ENCODE results near the gene ANKK1. TPM values are rescaled to one million over a fixed set of nuclear protein-coding genes. Genes with fewer than 3 reads are reported as not detected.

Gene ANKK1
- total and polyA plus RNA-seq, 2 of the 8 experiments (the other 6 are each of a cell fraction or from before 2014, with no cell fraction given), result 0.11 TPM; not detected in 1

DNA sequence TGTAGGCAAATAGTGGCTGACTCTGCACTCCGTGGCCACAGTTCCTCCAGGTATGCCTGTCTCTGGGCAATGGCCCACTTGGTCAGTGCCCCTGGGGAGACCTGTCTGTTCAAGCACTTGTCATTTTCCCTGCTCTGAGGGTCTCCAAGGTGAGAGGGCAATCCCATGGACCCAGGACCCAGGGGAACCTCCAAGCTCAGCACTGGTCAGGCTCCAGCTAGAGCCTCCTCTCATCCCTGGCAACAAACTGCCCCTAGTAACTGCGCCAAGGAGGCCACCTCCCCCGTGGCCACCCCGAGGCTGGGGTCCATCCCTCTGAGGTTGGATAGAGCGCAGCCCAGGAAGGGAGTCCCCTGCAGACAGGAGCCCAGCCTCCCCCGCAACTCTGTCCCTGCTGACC is 713 bp upstream of the ANKK1 start (continued):
- TF ChIP-seq, protein P1, sequence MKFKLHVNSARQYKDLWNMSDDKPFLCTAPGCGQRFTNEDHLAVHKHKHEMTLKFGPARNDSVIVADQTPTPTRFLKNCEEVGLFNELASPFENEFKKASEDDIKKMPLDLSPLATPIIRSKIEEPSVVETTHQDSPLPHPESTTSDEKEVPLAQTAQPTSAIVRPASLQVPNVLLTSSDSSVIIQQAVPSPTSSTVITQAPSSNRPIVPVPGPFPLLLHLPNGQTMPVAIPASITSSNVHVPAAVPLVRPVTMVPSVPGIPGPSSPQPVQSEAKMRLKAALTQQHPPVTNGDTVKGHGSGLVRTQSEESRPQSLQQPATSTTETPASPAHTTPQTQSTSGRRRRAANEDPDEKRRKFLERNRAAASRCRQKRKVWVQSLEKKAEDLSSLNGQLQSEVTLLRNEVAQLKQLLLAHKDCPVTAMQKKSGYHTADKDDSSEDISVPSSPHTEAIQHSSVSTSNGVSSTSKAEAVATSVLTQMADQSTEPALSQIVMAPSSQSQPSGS (IDR thresholded peaks at IDR 0.05; ENCODE audit: low read length), result no peak
- TF ChIP-seq EGR1 (IDR thresholded peaks at IDR 0.05; ENCODE audit: borderline replicate concordance, low read depth, low read length), result no peak
- no peak for TF ChIP-seq CREB1 (IDR thresholded peaks at IDR 0.05)
- TF ChIP-seq FOSL1 (IDR thresholded peaks at IDR 0.05; ENCODE audit: insufficient read depth, low read depth, low read length), result no peak
- no peak for TF ChIP-seq CHD1 (IDR thresholded peaks at IDR 0.05; ENCODE audit: low read depth, low read length)
